Ishikawa (cell line): ENCODE measurements around the gene CDC42BPA.

ENCODE experiments used
- CEBPB ChIP-seq: IDR thresholded peaks from 2 replicates; pipeline ENCODE4 v1.6.1; 2012
- CREB1 ChIP-seq: IDR thresholded peaks from 2 replicates; pipeline ENCODE4 v1.6.1; 2012; ENCODE audit warnings: low read depth
- EGR1 ChIP-seq: IDR thresholded peaks from 2 replicates; pipeline ENCODE4 v1.6.1; 2012
- EP300 ChIP-seq: IDR thresholded peaks from 2 replicates; pipeline ENCODE4 v1.6.1; 2012; ENCODE audit warnings: borderline replicate concordance
- FOXM1 ChIP-seq: IDR thresholded peaks from 2 replicates; pipeline ENCODE4 v1.6.1; 2012; ENCODE audit warnings: low read depth, borderline replicate concordance
- MAX ChIP-seq: IDR thresholded peaks from 2 replicates; pipeline ENCODE4 v1.6.1; 2012
- NFIC ChIP-seq: IDR thresholded peaks from 2 replicates; pipeline ENCODE4 v1.6.1; 2012
- RAD21 ChIP-seq: IDR thresholded peaks from 2 replicates; pipeline ENCODE4 v1.6.1; 2012; ENCODE audit warnings: low read depth
- REST ChIP-seq: IDR thresholded peaks from 2 replicates; pipeline ENCODE4 v1.6.1; 2012; ENCODE audit warnings: low read depth, mild to moderate bottlenecking
- TAF1 ChIP-seq: IDR thresholded peaks from 2 replicates; pipeline ENCODE4 v1.6.1; 2012; ENCODE audit warnings: low read depth, mild to moderate bottlenecking
- TCF12 ChIP-seq: IDR thresholded peaks from 2 replicates; pipeline ENCODE4 v1.6.1; 2012; ENCODE audit warnings: low read depth
- TEAD4 ChIP-seq: IDR thresholded peaks from 2 replicates; pipeline ENCODE4 v1.6.1; 2012
- USF1 ChIP-seq: IDR thresholded peaks from 2 replicates; pipeline ENCODE4 v1.6.1; 2012
- YY1 ChIP-seq: IDR thresholded peaks from 2 replicates; pipeline ENCODE4 v1.6.1; 2012; ENCODE audit warnings: low read depth
- ZBTB7A ChIP-seq: IDR thresholded peaks from 2 replicates; pipeline ENCODE4 v1.6.1; 2012; ENCODE audit warnings: low read depth

The CDC42BPA gene

GRCh38 chr1:227214207-227214606, 104.1 kb downstream of the CDC42BPA start:
- TF ChIP-seq YY1 (no peak), REST (no peak), RAD21 (no peak), FOXM1 (no peak), EGR1 (no peak), ZBTB7A (no peak), TAF1 (no peak), TEAD4 (no peak), EP300 (no peak), TCF12 (no peak), USF1 (no peak)

GRCh38 chr1:227213426-227213825, 104.9 kb downstream of the CDC42BPA start:
- TF ChIP-seq TAF1 (no peak), EGR1 (no peak), ZBTB7A (no peak), MAX (no peak), CREB1 (no peak), EP300 (no peak), CEBPB (no peak), RAD21 (no peak), USF1 (no peak), TEAD4 (no peak), FOXM1 (no peak), YY1 (no peak)

- TF ChIP-seq TEAD4 (no peak), ZBTB7A (no peak), YY1 (no peak), TAF1 (no peak), USF1 (no peak), FOXM1 (no peak), MAX (no peak)
Measured at GRCh38 chr1:227212164-227212563, 106.1 kb downstream of the CDC42BPA start.

- TF ChIP-seq CREB1 (no peak), YY1 (no peak), REST (no peak), FOXM1 (no peak), NFIC (no peak), EP300 (no peak), TAF1 (no peak)
Measured at GRCh38 chr1:227210604-227211003, 107.7 kb downstream of the CDC42BPA start.

GRCh38 chr1:227197064-227197463, 121.2 kb downstream of the CDC42BPA start:
- TF ChIP-seq MAX = no peak
- TF ChIP-seq USF1 = no peak
- TF ChIP-seq TAF1 = no peak
- TF ChIP-seq CREB1 = no peak
- no peak for TF ChIP-seq CEBPB
- TF ChIP-seq TCF12 = no peak
- TF ChIP-seq ZBTB7A = no peak
- no peak for TF ChIP-seq NFIC

GRCh38 chr1:227192163-227192562, 126.1 kb downstream of the CDC42BPA start:
- TF ChIP-seq TEAD4 (no peak), RAD21 (no peak), TAF1 (no peak), YY1 (no peak), EGR1 (no peak), MAX (no peak), TCF12 (no peak), ZBTB7A (no peak)
